HG03432 (cell line): ENCODE data around the gene TRIM54.
"Not testable (repeated sequence)": the region's sequence is repeated elsewhere in the genome, so short reads cannot be mapped to it uniquely, and the experiment has no call there.

ENCODE experiments used
- ATAC-seq: cut with Tn5 transposase; IDR thresholded peaks from one replicate; pipeline ENCODE4 v1.9.1; 2021; ENCODE audit warnings: mild to moderate bottlenecking, moderate library complexity; ENCODE audit not compliant: unreplicated experiment

TRIM54 gene

DNA sequence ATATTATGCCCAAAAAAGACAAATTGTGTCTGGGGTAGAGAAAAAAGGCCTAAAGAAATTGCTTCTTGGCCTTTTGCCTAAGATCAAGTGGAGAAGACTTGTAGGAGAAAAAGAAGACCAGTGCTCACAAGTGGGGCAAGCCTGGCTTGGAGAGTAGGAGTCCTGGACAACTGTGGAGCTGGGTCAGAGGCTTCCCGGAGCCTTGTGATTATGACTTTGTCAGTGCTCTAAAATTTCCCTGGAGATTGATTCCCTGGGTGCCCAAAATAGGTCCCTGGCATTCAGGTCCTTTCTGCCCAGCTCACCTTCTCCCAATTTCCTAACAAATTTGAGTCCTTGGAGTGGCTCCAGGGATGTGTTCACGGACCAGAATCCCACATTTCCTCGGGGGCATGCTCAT lies 787 bp upstream of the TRIM54 start:
- ATAC-seq, result no peak

- ATAC-seq, result no peak
Observed at GRCh38 chr2:27282892-27283291, 663 bp downstream of the TRIM54 start.

DNA sequence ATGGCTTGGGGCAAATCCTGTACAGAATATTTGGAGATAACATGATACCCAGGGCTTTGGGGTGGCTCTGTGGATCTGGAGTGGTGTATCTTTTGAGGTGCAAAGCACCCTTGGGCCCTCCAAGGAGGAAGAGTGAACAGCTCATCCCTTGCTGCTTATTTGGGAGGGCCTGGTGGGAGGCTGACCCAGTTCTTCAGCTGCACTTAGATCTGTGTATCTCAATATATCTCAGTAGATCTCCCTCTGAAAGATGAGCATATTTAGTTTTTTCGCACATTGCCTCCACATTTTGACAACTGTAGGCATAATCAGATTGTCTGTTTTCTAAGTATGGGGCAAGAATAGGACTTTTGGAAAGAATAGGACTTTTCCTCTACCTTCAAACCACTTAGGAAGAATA lies 2.8 kb downstream of the TRIM54 start:
- no peak for ATAC-seq

- no peak for ATAC-seq
Observed at GRCh38 chr2:27285481-27285880, 3.3 kb downstream of the TRIM54 start.

DNA sequence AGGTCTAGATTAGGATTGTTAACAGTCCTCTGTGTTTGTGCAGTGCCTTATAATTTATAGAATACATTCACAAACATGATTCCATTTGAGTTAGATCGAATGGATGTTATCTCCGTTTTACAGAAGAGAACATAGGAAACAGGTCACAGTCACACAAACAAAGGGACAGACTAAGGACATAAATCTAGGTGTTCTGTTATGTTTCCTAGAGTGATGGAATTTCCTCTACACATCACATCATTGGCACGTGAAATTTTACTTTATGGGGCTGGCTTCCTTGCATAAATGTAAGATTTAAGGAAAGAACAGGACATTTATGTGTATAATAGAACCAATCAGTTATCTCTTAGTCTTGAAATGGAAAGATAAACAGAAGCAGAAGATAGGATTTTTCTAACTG lies 6.4 kb downstream of the TRIM54 start:
- no peak for ATAC-seq

GRCh38 chr2:27290549-27290948 lies 8.3 kb downstream of the TRIM54 start:
- no peak for ATAC-seq

GRCh38 chr2:27291865-27292264 lies 9.6 kb downstream of the TRIM54 start:
- no peak for ATAC-seq

DNA sequence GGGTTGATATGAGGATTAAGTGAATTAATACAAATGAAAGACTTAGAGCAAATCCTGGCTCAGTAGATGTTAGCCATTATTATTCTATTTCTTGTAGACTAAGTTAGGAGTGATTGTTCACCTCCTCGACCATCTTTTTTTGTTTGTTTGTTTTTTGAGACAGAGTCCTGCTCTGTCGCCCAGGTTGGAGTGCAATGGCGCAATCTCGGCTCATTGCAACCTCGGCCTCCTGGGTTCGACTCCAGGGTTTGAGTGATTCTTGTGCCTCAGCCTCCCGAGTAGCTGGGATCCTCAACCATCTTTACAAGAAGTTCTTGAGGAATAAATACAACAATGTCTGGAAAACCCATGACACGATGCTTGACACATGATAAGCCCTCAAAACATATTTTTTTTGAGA lies 12.7 kb downstream of the TRIM54 start:
- ATAC-seq, result no peak

- no peak for ATAC-seq
Observed at GRCh38 chr2:27296481-27296880, 14.3 kb downstream of the TRIM54 start.

DNA sequence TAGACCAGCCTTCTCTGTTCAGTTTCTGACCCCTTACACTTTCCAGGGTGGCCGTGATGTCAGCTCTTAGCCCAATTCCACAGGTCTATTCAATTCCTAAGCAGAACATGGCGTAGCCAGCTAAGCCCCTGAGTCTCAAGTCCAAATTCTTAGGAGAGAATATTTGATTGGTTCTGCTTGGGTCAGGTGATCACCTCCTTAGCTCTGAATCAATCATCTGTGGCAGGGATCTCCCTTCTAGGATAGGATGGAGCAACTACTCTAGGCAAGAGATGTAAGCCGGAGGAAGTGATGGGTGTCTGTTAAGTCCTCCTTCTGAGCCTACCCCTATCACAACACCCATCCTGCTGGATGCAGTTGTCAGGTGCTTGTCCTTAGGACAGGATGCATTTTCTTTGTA lies 15.0 kb downstream of the TRIM54 start:
- no peak for ATAC-seq

- ATAC-seq, result no peak
Observed at GRCh38 chr2:27298391-27299080, 16.3 kb downstream of the TRIM54 start.

DNA sequence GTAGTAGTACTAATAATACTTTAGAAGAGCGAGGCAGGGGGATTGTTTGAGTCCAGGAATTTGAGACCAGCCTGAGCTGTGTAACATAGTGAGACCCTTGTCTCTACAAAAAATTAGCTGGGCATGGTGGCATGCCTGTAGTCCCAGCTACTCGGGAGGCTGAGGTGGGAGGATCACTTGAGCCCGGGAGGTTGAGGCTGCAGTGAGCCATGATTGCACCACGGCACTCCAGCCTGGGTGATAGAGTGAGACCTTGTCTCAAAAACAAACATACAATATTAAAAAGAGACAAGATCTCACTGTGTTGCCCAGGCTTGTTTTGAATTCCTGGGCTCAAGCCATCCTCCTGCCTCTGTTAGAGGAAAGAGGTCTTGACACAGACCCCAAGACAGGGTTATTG lies 18.4 kb downstream of the TRIM54 start:
- not testable (repeated sequence) for ATAC-seq

GRCh38 chr2:27303093-27304025 lies 21.1 kb downstream of the TRIM54 start:
- peak; percentile 40 for ATAC-seq

- ATAC-seq, result no peak
Observed at GRCh38 chr2:27304488-27305240, 22.4 kb downstream of the TRIM54 start.

- ATAC-seq, result no peak
Observed at GRCh38 chr2:27305516-27305915, 23.3 kb downstream of the TRIM54 start.

DNA sequence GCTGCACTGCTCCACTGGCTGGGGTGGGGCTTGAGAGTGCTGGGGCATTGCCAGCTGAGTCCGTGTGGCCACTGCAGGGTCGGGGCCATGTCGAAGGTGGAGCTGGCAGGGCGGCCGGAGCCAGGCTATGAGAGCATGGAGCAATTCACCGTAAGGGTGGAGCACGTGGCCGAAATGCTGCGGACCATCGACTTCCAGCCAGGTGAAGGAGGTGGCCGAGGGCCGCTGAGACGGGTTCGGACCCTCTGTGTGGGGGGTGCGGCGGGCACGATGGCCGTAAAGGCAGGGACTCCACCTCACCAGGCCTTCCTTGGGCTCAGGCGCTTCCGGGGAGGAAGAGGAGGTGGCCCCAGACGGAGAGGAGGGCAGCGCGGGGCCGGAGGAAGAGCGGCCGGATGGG lies 23.9 kb downstream of the TRIM54 start:
- ATAC-seq, result no peak

DNA sequence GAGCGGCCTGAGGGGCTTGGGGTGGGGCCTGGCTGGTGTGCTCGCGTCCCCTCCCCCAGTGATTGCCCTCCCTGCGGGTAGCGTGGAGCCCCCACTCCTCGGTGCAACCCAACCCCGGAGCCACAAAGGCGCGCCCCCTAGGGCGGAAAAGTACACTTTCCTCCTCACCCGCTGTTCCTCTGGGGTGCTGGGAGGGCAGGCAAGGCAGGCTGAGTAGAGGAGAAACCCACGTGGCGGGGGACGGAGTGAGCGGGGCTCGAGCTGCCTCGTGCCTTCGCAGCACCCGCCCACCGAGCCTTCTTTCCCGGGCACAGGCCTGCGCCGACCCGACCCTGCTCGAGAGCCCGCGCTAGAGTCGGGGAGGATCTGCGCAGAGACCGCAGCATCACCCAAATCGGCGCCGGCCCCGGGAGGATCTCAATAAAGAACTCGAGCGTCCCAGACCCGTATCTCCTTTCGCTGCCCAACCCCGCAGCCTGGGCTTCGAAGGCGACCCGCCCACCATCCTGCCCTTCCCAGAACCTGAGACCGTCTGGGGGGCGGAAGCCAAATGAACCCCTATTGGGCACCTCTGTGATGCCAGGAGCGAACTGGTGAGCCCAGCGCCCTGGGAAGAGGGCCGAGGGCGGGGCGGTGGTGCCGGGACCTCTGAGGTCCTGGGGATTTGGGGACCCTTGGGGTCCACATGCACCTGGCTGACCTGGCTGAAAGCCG lies 24.5 kb downstream of the TRIM54 start:
- ATAC-seq, result no peak

DNA sequence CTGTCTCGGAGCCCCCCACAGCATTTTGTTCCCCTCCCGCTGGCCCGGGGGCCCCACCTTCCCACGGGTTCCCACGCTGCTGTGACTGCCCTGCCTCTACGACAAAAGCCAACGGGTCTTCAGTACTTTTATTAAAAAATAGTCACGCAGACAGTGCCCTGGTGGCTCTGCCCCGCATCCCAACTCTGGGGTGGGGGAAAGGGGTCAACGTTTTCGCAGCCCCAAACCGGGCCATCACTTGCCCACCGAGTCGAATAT lies 25.0 kb downstream of the TRIM54 start:
- ATAC-seq, result no peak

GRCh38 chr2:27307545-27308358 lies 25.5 kb downstream of the TRIM54 start:
- ATAC-seq, result no peak

- no peak for ATAC-seq
Observed at GRCh38 chr2:27308359-27308881, 26.2 kb downstream of the TRIM54 start, which contains the start of gene UCN. Gene UCN, minus strand, starts transcription at chr2:27308445. Its CDS starts 550 bp downstream, at chr2:27307895.
